ENCODE data around the gene NSMCE1.

The NSMCE1 gene

DNA sequence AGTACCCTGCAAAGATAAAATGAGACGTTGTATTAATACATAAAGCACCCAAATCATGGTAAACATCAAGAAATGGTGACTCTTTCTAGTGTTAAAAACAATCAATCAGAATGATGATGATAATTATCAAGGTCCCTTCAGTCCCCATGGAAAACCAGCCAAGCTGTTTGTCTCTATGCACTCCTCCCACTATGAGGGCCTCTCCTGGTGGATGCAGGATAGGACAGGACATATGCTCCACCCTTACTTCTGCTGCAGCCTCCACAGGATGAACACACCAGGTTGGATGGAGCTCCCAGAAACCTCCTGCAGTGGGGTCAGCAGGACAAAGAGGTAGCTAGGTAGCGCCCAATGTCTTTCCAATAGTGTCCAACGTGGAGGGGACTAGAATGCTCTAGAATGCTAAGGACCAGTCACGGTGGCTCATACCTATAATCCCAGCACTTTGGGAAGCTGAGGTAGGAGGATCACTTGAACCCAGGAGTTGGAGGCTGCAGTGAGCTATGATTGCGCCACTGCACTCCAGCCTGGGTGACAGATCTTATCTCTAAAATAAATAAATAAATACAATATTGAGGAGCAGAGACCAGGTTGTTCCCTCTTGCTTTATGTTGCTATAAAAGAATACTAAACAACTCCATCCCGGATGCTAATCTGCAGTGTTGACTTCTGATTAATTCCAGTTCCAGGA is 75.1 kb downstream of the NSMCE1 start:
- in situ Hi-C loops (cut with MboI; ENCODE audit: low pct_unique_long_range_greater_than_20kb, low sequenced_read_pairs, unreplicated experiment), result no loop called here
- TF ChIP-seq, protein P1, sequence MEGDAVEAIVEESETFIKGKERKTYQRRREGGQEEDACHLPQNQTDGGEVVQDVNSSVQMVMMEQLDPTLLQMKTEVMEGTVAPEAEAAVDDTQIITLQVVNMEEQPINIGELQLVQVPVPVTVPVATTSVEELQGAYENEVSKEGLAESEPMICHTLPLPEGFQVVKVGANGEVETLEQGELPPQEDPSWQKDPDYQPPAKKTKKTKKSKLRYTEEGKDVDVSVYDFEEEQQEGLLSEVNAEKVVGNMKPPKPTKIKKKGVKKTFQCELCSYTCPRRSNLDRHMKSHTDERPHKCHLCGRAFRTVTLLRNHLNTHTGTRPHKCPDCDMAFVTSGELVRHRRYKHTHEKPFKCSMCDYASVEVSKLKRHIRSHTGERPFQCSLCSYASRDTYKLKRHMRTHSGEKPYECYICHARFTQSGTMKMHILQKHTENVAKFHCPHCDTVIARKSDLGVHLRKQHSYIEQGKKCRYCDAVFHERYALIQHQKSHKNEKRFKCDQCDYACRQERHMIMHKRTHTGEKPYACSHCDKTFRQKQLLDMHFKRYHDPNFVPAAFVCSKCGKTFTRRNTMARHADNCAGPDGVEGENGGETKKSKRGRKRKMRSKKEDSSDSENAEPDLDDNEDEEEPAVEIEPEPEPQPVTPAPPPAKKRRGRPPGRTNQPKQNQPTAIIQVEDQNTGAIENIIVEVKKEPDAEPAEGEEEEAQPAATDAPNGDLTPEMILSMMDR (IDR thresholded peaks at IDR 0.05; ENCODE audit: extremely low read depth, insufficient read depth, missing control alignments), result no peak
- no peak for DNase-seq (ENCODE audit: low spot score)

DNA sequence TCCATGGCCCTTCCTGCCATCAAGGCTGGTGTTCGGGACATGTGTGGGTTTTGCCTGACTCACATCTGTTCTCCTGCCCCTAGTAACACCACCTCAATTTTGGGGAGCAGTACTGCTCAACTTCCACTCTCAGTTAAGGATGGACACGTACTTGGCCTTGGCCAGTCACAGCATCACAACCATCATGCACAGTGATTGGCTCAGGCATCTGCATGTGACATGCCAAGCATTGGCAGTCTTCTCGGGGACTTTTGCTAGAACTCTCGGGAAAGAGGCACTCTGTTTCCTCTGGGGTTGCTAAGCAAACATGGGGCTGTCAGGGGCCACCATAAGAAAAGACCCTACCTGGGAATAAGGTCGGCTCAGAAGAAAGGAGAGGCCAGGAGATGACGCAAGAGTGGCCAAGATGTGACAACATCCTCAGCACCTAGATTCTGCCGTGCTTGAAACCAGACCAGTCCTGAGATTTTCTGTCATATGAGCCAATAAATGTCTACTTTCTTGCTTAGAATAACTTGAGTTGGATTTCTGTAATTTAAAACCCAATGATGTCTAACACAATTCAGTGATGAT is 77.1 kb downstream of the NSMCE1 start:
- in situ Hi-C loops (cut with MboI; ENCODE audit: low pct_unique_long_range_greater_than_20kb, low sequenced_read_pairs, unreplicated experiment), result no loop called here
- TF ChIP-seq, protein P1 (IDR thresholded peaks at IDR 0.05; ENCODE audit: extremely low read depth, insufficient read depth, missing control alignments), result no peak
- DNase-seq (ENCODE audit: low spot score), result no peak

DNA sequence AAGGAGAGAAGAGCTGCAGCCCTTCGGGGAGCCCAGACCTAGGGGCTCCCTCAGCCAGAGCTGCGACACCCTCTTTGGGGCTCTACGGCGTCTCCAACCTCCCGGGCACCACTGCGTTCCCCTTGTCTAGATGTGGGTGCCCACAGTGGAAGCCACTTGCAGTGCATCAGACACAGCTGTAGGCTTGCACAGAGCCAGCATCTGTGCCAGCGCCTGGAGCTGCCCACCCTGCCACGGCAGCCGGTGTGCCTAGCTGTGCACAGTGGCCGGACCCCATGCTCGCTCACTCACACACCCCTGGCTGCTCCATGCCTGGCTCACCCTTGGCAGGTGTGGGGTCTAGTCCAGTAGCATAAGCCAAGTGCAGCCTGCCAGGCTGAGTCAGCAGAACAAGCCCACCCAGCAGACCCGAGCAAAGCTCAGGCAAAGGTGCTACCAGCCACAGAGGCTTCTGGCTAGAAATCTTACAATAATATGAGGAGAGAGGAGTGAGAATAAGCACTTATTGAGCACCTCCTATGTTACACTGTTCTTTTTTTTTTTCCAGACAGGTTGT is 78.2 kb downstream of the NSMCE1 start:
- in situ Hi-C loops (cut with MboI; ENCODE audit: low pct_unique_long_range_greater_than_20kb, low sequenced_read_pairs, unreplicated experiment), result no loop called here
- no peak for DNase-seq (ENCODE audit: low spot score)
- TF ChIP-seq, protein P1 (IDR thresholded peaks at IDR 0.05; ENCODE audit: extremely low read depth, insufficient read depth, missing control alignments), result no peak

DNA sequence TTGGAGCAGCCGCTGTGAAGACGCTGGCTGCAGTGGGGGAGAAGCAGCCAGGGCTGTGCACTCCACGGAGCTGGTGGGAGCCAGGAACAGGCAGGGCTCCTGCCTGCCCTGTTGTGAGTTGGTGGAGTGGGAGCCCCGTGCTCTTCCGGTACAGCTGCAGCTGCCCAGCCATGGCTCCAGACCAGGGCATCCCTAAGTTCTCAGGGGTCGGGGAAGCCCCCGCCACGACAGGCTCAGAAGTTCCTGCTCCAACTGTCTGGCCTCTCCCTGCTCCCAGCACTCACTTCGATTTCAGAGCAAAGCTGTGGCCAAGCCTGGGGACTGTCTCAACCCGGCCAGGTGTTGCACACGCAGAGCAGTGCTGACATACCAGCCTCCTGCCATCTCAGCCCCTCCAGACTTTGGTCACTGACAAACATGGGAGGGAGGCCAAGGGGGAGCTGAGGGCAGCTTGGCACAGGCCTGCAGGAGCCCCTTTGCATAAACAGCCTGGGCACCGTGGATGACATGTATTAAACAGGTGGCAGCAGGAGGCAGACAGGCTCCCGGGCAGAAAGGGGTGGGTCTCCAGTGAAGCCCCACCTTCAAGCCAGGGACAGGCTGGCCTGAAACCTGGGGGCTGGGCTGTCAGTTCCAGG is 79.1 kb downstream of the NSMCE1 start:
- DNase-seq (ENCODE audit: low spot score), result no peak
- in situ Hi-C loops (cut with MboI; ENCODE audit: low pct_unique_long_range_greater_than_20kb, low sequenced_read_pairs, unreplicated experiment), result no loop called here
- TF ChIP-seq, protein P1 (IDR thresholded peaks at IDR 0.05; ENCODE audit: extremely low read depth, insufficient read depth, missing control alignments), result no peak

DNA sequence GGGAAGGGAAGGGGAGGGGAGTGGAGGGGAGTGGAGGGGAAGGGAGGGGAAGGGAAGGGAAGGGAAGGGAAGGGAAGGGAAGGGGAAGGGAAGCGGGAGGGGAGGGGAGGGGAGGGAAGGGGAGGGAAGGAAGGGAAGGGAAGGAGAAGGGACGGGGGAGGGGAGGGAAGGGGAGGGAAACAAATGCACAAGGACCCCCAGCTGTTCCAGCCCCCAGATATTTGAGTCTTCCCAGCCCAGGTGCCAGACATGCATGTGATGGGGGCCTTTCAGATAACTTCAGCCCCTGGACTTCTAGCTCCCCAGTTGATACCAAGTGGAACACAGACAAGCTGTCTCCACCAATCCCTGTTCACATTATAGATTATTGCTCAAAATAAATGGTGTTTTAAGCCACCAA is 79.9 kb downstream of the NSMCE1 start:
- in situ Hi-C loops (cut with MboI; ENCODE audit: low pct_unique_long_range_greater_than_20kb, low sequenced_read_pairs, unreplicated experiment), result no loop called here
- DNase-seq (ENCODE audit: low spot score), result no peak
- TF ChIP-seq, protein P1 (IDR thresholded peaks at IDR 0.05; ENCODE audit: extremely low read depth, insufficient read depth, missing control alignments), result no peak

DNA sequence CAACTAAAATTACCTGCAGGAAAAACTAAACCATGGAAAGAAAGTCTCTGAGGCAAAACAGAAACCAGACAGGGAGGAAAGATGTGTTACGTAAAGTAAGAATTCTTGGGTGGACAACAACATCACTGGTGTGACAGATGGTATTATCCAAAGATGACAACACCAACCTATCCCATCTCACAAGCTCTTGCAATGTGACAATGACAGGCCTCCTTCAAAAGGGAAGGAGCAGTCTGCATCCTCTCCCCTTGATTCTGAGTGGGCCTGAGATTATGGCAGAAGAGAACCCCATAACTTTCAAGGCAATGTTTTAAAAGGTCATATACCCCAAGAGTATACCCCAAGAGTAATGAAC is 82.8 kb downstream of the NSMCE1 start:
- in situ Hi-C loops (cut with MboI; ENCODE audit: low pct_unique_long_range_greater_than_20kb, low sequenced_read_pairs, unreplicated experiment), result no loop called here
- TF ChIP-seq, protein P1 (IDR thresholded peaks at IDR 0.05; ENCODE audit: extremely low read depth, insufficient read depth, missing control alignments), result no peak
- no peak for DNase-seq (ENCODE audit: low spot score)
